HFFc6 (cell line): Measurements from ENCODE around the gene KCNH3. TPM values are rescaled to one million over a fixed set of nuclear protein-coding genes. Genes with fewer than 3 reads are reported as not detected.

Source experiments
- DNase-seq: peaks from one replicate; pipeline ENCODE4 v3.0.0-alpha.2; 2018
- H3K27ac Mint-ChIP-seq: 2 replicates; pipeline ENCODE4 v1.8.0; 2020; ENCODE audit warnings: mild to moderate bottlenecking, mixed read lengths
- H3K27me3 Mint-ChIP-seq: 2 replicates; pipeline ENCODE4 v1.8.0; 2021; ENCODE audit warnings: mild to moderate bottlenecking, moderate library complexity, mixed read lengths; ENCODE audit not compliant: insufficient read depth
- H3K36me3 Mint-ChIP-seq: 2 replicates; pipeline ENCODE4 v1.8.0; 2021; ENCODE audit warnings: low read depth, mixed read lengths
- H3K4me1 Mint-ChIP-seq: 2 replicates; pipeline ENCODE4 v1.8.0; 2020; ENCODE audit warnings: low read depth, mixed read lengths
- H3K4me3 Mint-ChIP-seq: 2 replicates; pipeline ENCODE4 v1.8.0; 2020; ENCODE audit warnings: mild to moderate bottlenecking, moderate library complexity, mixed read lengths
- H3K9me3 Mint-ChIP-seq: 2 replicates; pipeline ENCODE4 v1.8.0; 2020; ENCODE audit warnings: mild to moderate bottlenecking, mixed read lengths
- total RNA-seq, 6 experiments: library from RNA; stranded (reverse); fragmentation: NEBNext Ultra II Directional; extraction: Animal tissue kit (Norgen Biotek cat#: 25700); gene quantifications; 2 replicates in 1 of 6; 3 replicates in 5 of 6; pipeline ENCODE4 v1.2.3, GENCODE V29; 2021
- TF ChIP-seq, protein P1 (sequence below): fragments of 200-600 bp; sonication (generic); IDR thresholded peaks from 2 replicates; pipeline ENCODE4 v1.5.0; 2021; ENCODE audit warnings: antibody characterized with exemption, mild to moderate bottlenecking

Gene KCNH3
- total RNA-seq, 6 experiments from 2014 or later: 0.05 to 0.10 TPM; not detected in 4

DNA sequence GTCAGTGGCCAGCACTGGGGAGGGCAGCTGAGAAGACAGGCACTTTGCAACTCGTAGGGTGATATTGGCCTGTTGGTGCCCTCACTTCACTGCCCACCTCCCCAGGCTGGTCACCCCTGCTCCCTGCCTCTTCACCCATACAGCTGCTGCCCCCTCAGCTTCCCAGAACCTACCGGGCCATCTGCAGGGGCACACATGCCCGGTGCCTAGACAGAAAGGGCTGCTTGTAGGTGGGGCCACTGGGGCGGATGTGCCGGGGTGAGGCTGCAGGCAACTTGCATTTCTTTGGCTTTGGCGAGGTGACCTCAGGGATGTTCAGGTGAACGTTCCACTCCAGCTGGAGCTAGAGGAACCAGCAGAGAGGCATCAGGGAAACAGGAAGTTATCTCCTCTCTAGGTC, 49.5 kb downstream of the KCNH3 start:
- Mint-ChIP-seq H3K27ac (no peak overlapping the region), H3K9me3 (no peaks in the 10 kb centered on the region; the same call in 1 of the 2 replicates), H3K4me1 (peaks cover 6% of the 10 kb centered on the region), H3K27me3 (no peaks in the 10 kb centered on the region), H3K36me3 (peaks cover 22% of the 10 kb centered on the region), H3K4me3 (no peak overlapping the region)
- DNase-seq: no peak
- TF ChIP-seq, protein P1, sequence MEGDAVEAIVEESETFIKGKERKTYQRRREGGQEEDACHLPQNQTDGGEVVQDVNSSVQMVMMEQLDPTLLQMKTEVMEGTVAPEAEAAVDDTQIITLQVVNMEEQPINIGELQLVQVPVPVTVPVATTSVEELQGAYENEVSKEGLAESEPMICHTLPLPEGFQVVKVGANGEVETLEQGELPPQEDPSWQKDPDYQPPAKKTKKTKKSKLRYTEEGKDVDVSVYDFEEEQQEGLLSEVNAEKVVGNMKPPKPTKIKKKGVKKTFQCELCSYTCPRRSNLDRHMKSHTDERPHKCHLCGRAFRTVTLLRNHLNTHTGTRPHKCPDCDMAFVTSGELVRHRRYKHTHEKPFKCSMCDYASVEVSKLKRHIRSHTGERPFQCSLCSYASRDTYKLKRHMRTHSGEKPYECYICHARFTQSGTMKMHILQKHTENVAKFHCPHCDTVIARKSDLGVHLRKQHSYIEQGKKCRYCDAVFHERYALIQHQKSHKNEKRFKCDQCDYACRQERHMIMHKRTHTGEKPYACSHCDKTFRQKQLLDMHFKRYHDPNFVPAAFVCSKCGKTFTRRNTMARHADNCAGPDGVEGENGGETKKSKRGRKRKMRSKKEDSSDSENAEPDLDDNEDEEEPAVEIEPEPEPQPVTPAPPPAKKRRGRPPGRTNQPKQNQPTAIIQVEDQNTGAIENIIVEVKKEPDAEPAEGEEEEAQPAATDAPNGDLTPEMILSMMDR: no peak

DNA sequence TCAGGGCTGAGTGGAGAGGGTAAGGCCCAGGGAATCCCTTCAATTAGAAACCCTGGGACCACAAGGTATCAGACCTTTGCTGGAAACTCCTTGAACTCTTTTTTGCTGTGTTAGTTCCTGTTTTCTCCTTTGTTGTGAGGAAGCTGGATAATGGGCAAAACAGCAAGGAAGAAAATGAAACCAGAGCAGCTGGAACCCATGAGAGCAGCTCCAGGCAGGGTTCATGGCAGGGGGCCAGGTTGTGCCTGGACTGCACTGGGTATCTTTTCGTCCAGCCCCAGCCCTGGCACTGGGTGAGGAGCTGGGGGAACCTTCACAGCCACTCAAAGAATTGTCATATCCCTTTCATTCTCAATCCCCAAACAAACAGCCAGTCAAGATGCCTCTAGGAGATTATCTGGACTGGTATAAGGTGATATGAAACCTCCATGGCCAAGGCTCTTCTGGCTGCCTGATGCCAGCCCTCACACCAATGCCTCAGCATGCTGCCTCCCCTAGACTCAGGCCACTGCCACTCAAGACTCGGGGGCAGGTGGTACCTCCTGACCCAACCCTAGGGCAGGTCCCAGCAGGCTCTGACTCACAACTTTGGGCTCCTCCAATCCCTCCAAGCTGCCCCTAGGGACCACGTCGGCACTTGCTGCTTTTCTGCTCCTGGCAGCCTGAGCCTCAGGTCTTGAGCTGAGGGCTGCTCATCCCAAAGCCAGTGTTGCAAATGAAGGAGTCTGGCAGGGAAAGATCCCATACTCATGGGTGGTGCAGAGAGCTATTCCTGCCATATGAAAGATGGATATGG, 50.1 kb downstream of the KCNH3 start:
- no peak overlapping the region for H3K4me3 Mint-ChIP-seq
- no peak for DNase-seq
- H3K36me3 Mint-ChIP-seq: peaks cover 22% of the 10 kb centered on the region
- peaks cover 6% of the 10 kb centered on the region for H3K4me1 Mint-ChIP-seq
- H3K9me3 Mint-ChIP-seq: no peaks in the 10 kb centered on the region; the same call in 1 of the 2 replicates
- TF ChIP-seq, protein P1: no peak
- H3K27me3 Mint-ChIP-seq: no peaks in the 10 kb centered on the region
- H3K27ac Mint-ChIP-seq: no peak overlapping the region

DNA sequence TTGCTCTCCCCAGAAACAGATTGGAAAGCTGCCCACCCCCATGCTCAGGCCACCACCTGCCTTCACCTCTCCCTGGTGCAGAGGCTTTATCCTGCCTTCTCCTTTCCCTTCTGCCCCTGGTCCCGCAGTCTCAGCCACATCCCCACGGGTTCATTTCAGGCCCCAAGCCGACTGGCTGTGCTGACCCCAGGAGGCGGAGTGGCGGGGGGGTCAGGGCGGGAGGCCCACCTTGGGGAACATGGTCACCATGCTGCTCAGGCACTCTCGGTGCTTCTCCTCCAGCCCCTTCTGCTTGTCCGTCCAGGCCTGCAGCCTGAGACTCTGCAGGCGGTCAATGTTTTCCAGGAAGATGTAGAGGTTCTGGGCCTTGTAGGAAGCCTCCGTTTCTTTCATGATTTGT, 59.7 kb downstream of the KCNH3 start:
- Mint-ChIP-seq H3K27ac (no peak overlapping the region), H3K4me3 (no peak overlapping the region), H3K36me3 (no peaks in the 10 kb centered on the region), H3K9me3 (no peaks in the 10 kb centered on the region), H3K27me3 (no peaks in the 10 kb centered on the region; the same call in 1 of the 2 replicates), H3K4me1 (no peaks in the 10 kb centered on the region)
- TF ChIP-seq, protein P1: no peak
- no peak for DNase-seq

DNA sequence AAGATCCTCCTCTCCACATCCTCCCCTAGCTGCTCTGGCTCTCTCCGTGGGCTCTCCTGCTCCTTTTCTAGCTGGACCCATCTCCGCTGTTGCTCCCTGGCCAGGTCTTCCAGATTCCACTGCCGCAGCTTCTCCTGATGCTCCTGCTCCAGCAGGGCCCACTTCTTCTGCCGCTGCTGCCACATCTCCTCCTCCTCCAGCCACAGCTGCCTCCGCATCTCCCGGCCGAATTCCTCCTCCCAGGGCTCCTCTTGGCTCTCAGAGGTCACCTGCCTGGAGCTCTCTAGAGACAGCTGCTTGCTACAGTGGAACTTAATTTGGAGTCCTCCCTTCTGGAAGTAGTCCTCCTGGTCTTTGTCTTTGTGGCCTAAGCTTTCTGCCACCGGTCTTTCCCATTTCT, 61.1 kb downstream of the KCNH3 start:
- no peaks in the 10 kb centered on the region for H3K4me1 Mint-ChIP-seq
- H3K36me3 Mint-ChIP-seq: no peaks in the 10 kb centered on the region
- TF ChIP-seq, protein P1: no peak
- H3K4me3 Mint-ChIP-seq: no peak overlapping the region
- H3K9me3 Mint-ChIP-seq: no peaks in the 10 kb centered on the region
- no peak overlapping the region for H3K27ac Mint-ChIP-seq
- no peak for DNase-seq
- H3K27me3 Mint-ChIP-seq: no peaks in the 10 kb centered on the region; the same call in 1 of the 2 replicates

DNA sequence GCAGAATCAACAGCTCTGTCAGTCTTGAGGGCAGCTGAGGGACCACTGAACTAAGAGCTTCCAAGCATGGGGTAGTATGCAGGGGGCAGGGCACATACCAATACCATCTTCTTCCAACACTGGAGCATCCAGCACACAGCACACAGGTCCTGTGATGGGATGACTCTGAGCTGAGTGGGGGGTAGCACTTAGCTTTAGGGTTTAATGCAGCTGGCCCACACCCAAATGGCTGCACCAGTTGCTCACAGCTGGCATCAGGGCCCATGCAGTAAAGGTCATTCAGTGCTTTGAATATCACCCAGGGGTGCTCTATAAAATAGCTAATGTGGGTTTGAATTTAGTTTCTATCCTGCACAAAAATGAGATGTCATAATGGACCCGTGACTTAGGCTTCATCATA, 64.9 kb downstream of the KCNH3 start:
- TF ChIP-seq, protein P1: no peak
- Mint-ChIP-seq H3K4me1 (no peaks in the 10 kb centered on the region; the same call in 1 of the 2 replicates), H3K9me3 (no peaks in the 10 kb centered on the region), H3K27me3 (no peaks in the 10 kb centered on the region; the same call in 1 of the 2 replicates), H3K27ac (no peak overlapping the region), H3K4me3 (no peak overlapping the region), H3K36me3 (no peaks in the 10 kb centered on the region)
- DNase-seq: no peak
